GM19468 (cell line): ENCODE results near the gene SCG5.

Experiments used
- ATAC-seq: cut with Tn5 transposase; IDR thresholded peaks from one replicate; pipeline ENCODE4 v1.9.1; 2021; ENCODE audit warnings: mild to moderate bottlenecking, moderate library complexity, moderate number of reproducible peaks; ENCODE audit not compliant: unreplicated experiment; ENCODE audit errors: extremely low read depth

The SCG5 gene

DNA sequence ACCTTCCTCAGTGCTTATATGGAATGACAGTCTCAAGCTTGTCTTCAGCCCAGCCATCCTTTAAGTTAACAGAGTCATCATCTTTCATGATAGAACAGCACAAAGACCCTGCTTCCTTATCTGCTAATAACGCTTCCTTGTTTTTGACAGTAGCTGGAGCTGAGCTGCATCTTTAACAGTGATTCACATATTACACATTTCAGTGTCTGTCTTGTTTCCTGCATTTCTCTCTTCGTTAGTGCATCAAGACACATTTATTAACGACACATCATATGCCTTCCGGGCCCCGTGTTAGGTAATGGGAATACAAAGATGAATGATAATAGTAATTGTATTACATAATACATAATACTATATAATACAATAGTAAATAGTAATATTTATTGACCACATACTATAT lies 46.0 kb downstream of the SCG5 start:
- no peak for ATAC-seq

DNA sequence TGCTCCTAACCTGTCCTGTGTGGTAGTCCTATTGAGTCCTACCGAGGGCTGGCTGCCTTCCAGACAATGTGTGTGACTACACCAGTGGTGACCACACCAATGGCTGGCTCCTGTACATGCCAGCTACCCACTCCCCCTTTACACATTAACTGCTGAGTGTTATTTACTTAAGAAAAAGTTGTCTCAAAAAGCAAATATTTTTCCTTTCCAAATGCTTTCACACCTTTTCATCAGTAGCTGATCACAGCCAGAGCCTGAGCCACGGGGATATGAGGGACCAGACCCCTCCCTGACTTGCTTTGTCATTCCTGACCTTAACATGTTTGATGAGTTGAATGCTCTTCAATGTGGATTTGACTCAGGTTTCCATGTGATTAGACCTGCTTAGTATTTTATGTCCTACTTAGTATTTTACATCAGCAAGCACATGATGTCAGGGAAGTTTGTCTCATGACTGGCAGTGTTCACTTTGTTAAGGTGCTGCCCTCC lies 46.7 kb downstream of the SCG5 start:
- no peak for ATAC-seq

DNA sequence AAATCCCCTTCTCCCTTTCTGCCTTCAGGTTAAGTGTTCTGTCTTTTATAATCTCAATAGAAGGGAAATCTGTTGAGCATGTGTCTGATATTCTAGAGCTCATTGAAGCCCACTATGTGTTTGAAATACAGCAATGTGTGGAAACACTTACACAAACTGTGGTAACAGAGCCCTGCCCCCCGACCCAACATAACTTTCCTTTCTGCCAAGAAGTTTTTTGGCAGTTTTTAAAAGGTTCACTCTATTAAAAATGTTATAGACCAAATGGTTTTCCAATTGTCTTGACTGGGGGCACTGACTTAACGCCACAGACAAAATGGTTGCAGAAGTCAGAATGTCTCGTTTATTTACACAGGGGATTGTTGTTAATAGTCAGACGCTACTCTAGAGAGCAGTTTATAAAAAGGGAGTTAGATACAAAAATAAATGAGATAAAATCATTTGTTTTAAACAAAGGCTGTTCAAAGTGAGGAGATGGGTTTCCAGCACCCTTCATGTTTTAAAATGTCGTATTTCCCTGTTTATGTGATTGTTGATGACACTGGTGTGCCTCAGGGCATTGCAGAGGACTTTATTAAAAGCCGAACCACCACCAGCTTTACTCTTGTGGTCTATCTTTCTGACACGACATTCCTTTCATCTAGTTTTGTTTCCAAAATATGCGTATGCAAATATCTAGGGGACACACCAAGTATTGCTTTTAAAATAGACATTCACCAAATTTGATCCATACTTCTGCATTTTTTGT lies 49.6 kb downstream of the SCG5 start:
- ATAC-seq = no peak

DNA sequence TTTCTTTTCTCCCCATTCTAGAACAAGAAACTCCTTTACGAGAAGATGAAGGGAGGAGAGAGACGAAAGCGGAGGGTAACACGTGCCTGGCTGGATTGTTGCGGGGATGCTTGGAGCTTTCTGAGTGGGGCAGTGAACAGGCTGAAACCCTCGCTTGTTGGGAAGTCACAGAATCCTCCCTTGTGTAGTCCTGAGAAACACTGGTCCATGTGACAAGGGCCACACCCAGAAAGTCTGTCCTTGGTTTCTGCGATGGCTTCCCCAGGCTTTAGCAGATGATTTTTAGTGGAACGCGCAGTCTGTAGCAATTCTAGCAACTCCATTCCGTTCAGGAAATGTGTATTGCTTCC lies 50.2 kb downstream of the SCG5 start:
- no peak for ATAC-seq

DNA sequence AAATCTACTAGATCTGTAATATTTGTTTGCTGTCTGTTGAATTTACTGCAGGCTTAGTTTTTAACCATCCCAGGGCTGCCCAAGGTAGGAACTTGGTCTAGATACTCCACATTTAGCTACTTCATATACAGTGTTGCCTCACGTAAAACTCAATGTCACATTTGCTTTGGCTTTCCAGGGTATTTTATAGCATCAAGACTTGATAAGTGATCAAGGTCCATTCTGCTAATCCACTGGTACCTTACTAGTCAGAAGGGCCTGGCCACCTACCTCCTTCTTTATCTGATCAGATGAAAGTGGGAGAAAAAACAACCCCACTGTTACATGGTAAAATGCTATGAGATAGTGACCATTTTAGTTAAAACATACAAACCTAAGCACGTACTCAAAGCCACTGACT lies 50.8 kb downstream of the SCG5 start:
- no peak for ATAC-seq

DNA sequence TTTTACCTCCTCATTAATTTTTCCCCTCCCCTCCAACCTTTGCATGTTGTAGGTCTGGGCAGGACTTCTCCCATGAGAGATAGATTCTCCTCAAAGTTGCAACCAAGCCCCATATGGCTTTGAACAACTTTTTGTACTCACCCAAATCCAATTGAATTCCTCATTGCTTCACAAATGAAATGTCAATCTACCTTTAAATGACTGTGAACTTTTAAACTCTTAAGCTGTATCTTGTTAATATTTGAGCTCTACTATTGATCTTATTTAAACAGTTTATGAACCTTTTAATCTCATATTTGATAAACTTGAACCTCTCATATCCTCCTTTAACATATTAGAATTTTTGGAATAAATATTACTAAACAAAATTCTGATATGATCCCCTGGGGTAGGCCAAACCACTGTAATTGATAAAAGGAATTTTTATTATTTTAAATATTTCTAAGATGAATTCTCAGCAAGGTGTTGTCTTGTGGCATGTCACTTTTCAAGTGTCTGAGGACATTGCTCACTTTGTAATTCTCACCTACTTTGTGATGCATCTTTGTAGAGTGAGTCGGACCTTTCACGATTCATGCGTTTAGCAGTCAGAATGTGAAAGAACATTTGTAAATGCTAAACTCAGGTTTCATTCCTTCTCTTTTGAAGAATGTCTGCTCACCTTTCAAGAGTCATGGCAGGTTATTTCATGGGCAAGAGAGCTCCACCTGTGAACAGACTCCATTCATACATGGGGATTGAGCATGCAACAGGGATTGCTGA lies 52.9 kb downstream of the SCG5 start:
- no peak for ATAC-seq

DNA sequence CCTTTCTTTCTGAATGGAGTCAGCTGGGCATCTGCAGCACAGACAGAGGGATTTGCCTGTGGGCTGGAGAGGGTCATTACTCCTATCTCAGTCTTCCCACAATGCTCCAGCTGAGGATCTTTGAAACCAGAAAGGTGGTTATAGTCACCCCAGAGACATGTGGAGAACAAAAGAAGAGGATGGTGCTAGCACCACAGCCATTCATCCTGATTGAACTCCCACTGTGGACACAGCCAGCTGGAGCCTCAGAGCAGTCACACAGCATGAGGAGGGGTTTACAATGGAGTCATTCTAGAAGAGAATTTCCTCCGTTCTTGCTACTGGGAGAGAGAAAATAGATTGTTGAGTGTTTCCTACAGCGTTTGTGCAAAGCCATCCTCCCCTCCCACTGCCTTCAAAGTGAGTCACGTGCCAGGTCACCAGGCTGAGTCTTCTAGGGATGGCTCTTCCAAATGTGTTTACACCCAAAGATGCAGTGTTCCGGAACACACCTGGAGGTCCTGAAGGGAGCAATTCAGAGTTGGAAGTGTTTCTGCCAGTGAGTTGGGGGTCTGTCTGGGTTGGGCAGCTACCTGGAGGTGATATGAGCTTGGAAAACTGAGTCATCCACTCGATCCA lies 57.4 kb downstream of the SCG5 start:
- no peak for ATAC-seq

- no peak for ATAC-seq
Measured at GRCh38 chr15:32700501-32701150, 59.1 kb downstream of the SCG5 start.

- ATAC-seq = no peak
Measured at GRCh38 chr15:32701863-32702262, 60.4 kb downstream of the SCG5 start.

GRCh38 chr15:32704395-32704981 lies 63.0 kb downstream of the SCG5 start:
- ATAC-seq = no peak

- no peak for ATAC-seq
Measured at GRCh38 chr15:32705446-32705845, 63.9 kb downstream of the SCG5 start.

DNA sequence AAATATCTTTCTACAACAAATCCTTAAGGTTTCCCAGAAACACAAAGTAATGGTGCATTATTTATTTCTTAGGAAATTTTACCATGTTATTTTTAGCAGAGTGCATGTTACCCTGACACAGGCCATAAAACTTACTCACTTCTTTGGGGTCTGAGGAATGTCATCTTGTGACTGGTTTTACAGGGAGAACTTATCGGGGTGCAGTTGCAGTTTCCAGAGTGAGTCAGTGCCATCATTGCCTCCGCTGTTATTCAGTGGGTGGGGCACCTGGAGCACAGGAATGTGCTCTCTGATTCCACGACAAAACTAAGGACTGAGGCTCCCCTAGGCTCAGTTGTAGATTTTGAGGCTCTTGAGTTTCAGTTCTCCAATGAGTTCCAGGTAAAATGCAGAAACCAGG lies 65.2 kb downstream of the SCG5 start:
- ATAC-seq = no peak

GRCh38 chr15:32707436-32707835 lies 65.9 kb downstream of the SCG5 start:
- no peak for ATAC-seq

DNA sequence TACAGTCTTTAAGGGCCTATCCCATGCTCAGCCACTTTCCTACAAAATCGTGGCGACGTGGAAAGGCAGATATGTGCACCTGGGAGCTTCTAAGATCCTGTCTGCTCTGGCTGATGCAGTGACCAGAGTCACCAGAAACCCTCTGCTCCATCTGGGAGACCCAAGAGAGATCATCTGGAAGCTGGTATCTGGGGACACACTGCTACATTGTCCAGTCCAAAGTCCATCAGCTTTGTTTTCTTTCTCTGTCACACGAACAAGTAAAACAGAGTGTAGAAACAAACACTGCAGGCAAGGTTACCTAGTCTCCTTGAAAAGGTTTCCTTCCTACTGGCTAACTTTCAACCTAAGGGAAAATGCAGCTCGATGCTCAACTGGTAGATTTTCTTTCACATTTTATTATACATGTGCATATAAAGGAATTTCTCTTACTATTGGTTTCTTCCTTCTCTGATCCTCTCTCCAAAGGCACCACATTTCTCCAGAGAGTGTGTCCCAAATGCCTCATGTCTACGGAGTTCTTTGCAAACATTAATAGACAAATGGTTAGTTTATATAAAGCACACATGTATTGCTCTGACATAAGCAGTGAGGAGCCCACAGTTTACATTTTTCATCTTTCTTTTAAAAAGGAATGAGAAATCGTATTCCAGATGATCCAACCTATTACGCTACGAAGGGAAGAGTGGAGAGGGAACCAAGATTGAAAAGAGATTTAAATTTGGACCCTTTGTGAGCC lies 68.0 kb downstream of the SCG5 start:
- no peak for ATAC-seq

- ATAC-seq = peak; percentile 57
Measured at GRCh38 chr15:32715276-32715675, 73.8 kb downstream of the SCG5 start.

GRCh38 chr15:32716216-32716914 lies 74.9 kb downstream of the SCG5 start:
- ATAC-seq = no peak

DNA sequence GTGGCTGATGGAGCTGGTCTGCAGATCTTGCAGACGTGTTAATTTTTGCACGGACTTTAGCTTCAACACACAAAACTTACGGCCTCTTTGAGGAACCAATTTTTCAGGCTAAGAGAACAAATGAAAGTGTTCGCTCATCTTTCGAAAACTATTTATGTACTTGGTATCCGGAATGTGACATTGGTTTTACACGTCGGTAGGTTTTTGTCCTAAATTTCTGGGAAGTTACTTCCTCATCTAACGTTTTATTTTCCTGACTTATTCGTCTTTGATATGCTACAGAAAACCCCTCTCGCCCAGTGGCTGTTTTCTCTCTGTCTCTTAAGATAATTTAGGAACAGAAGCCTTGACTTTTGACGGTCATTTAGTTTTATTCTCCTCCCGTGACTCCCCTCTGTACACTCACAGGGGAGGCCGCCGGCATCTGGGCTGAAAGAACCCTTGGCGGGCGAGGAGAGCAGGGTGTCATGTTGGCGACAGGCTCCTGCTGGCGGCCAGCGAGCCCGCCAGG lies 75.5 kb downstream of the SCG5 start:
- ATAC-seq = no peak

- no peak for ATAC-seq
Measured at GRCh38 chr15:32717426-32718226, 76.1 kb downstream of the SCG5 start, which contains the start of gene GREM1. GREM1 (plus strand) TSS chr15:32718004; CDS start chr15:32730691, 12,687 bp downstream.
